ENCODE measurements around the gene IGFN1. TPM values are rescaled to one million over a fixed set of nuclear protein-coding genes. Genes with fewer than 3 reads are reported as not detected.

IGFN1 gene
- total RNA-seq, 1 experiment from 2014 or later = not detected

GRCh38 chr1:201190005-201190404, 619 bp upstream of the IGFN1 start:
- Histone ChIP-seq H3K4me1 (ENCODE audit: insufficient read depth, low read length) (no peaks in the 10 kb centered on the region), H2AFZ (ENCODE audit: low read length) (no peak overlapping the region), H3K56ac (ENCODE audit: insufficient read length, low read depth, low read length) (no peak overlapping the region), H2BK20ac (ENCODE audit: low read depth, low read length, poor library complexity, severe bottlenecking) (no peak overlapping the region), H3K9me3 (ENCODE audit: control insufficient read depth, low read depth, low read length) (no peaks in the 10 kb centered on the region), H3K79me2 (ENCODE audit: insufficient read depth, low read length) (no peaks in the 10 kb centered on the region), H2AK5ac (ENCODE audit: insufficient read length, low read length) (no peak overlapping the region), H4K8ac (replicated peaks; ENCODE audit: insufficient read length, low read depth, low read length) (no peak overlapping the region), H3K23ac (ENCODE audit: insufficient read length, low read depth, low read length) (no peak overlapping the region), H4K20me1 (ENCODE audit: control insufficient read depth, insufficient read depth, insufficient read length) (no peaks in the 10 kb centered on the region), H2BK5ac (ENCODE audit: insufficient read length, low read length) (no peak overlapping the region), H3K27me3 (ENCODE audit: insufficient read depth, low read length) (no peaks in the 10 kb centered on the region), H3K4ac (ENCODE audit: low read depth, low read length) (no peak overlapping the region), H3K79me1 (ENCODE audit: insufficient read depth, low read depth, low read length, poor library complexity, severe bottlenecking) (no peaks in the 10 kb centered on the region), H2BK15ac (ENCODE audit: low read depth, low read length) (no peak overlapping the region), H4K5ac (ENCODE audit: insufficient read length, low read depth, low read length) (no peak overlapping the region), H3K14ac (ENCODE audit: insufficient read depth, low read length) (no peak overlapping the region), H3K18ac (ENCODE audit: insufficient read length, low read depth, low read length) (no peak overlapping the region), H3K27ac (ENCODE audit: insufficient read length, low read depth, low read length) (no peak overlapping the region), H2BK120ac (ENCODE audit: low read depth, low read length, poor library complexity, severe bottlenecking) (no peak overlapping the region), H3K23me2 (ENCODE audit: insufficient read length, low read depth, low read length, poor library complexity, severe bottlenecking) (no peaks in the 10 kb centered on the region), H3K4me2 (ENCODE audit: insufficient read depth, insufficient read length, low read length) (no peak overlapping the region), H4K91ac (ENCODE audit: insufficient read length, low read depth, low read length) (no peak overlapping the region), H3T11ph (ENCODE audit: low read length) (no peak overlapping the region), H3K9ac (ENCODE audit: extremely low read depth, insufficient read length, low read length) (no peak overlapping the region), H2BK12ac (ENCODE audit: insufficient read length, low read depth, low read length) (no peak overlapping the region)
- Mint-ChIP-seq H3K9me3 (no peaks in the 10 kb centered on the region), H3K36me3 (ENCODE audit: insufficient read depth in 1 of 3, low read depth in 3 of 3) (no peaks in the 10 kb centered on the region), H3K27ac (no peak overlapping the region), H3K4me1 (peaks cover 7 to 17% of the 10 kb centered on the region in 2 experiments), H3K4me3 (no peak overlapping the region), H3K27me3 (ENCODE audit: low read depth) (peaks cover 11% of the 10 kb centered on the region)
- DNase-seq = no peak
- TF ChIP-seq CTCF (conservative IDR thresholded peaks at IDR 0.05) = no peak
- WGBS (ENCODE audit: extremely low coverage, insufficient read length, low lambda C conversion rate) = no CpG with 5 or more reads among the region's 6 CpGs
